ENCODE data around the gene LMBRD2. TPM values are rescaled to one million over a fixed set of nuclear protein-coding genes. Genes with fewer than 3 reads are reported as not detected.
A peak's percentile ranks its signal among the peaks of the same experiment; 100 is the strongest.

Gene LMBRD2
- polyA plus RNA-seq (1.8 to 5.0 TPM (median 4.7 TPM) in 3 replicates), polyA minus RNA-seq (3.3 to 9.2 TPM (median 7.7 TPM) in 3 replicates)
- 76.1 TPM for polyA plus RNA-seq (2011; ENCODE audit: low read depth)
- polyA plus RNA-seq (2011; cell fraction: cytosol; rRNA removed) = 1.4 and 2.4 TPM in 2 replicates
- polyA plus RNA-seq (2011; cell fraction: nucleus; rRNA removed) = 5.2 and 7.7 TPM in 2 replicates
- 2.1 and 4.8 TPM in 2 replicates for polyA plus RNA-seq (2012; ENCODE audit: low replicate concordance)
- polyA minus RNA-seq (2011; cell fraction: cytosol; rRNA and poly(A)+ RNA removed) = 3.6 TPM
- polyA minus RNA-seq (2011; cell fraction: nucleus; rRNA and poly(A)+ RNA removed) = 12.9 and 21.0 TPM in 2 replicates

GRCh38 chr5:36151434-36152323 lies at the start of gene LMBRD2, which contains the start of gene SKP2:
TSS of gene LMBRD2 (minus strand) at chr5:36151887. CDS start at chr5:36143349, 8,538 bp downstream.
TSS of gene SKP2 (plus strand) at chr5:36152111. CDS start at chr5:36152263, 152 bp downstream.
- peak within 1 kb of the TSS; percentile 72 to 95 (median 91) for H3K4me3 ChIP-seq (ENCODE audit: control insufficient read depth in 2 of 3, extremely low read depth in 1 of 3, insufficient read depth in 2 of 3, low read depth in 1 of 3, low read length in 3 of 3)
- DNase-seq (ENCODE audit: low read depth, low spot score) (peak; percentile 57), FAIRE-seq (peak; percentile 52)
- H2AFZ ChIP-seq (ENCODE audit: control insufficient read depth, low read length) = peak within 1 kb of the TSS; percentile 96
- H3K36me3 ChIP-seq (ENCODE audit: control insufficient read depth in 2 of 2, extremely low read depth in 1 of 2, insufficient read depth in 2 of 2, low read length in 2 of 2) = peaks cover 0 to 3% of the 10 kb centered on the region in 2 experiments
- no peaks in the 10 kb centered on the region for H3K9me3 ChIP-seq (ENCODE audit: control insufficient read depth, low read depth, low read length)
- H4K20me1 ChIP-seq (ENCODE audit: control insufficient read depth, extremely low read depth, insufficient read depth, low read length) = no peaks in the 10 kb centered on the region
- H3K4me1 ChIP-seq (ENCODE audit: control insufficient read depth, extremely low read depth, insufficient read depth, low read length) = peaks cover 20% of the 10 kb centered on the region
- H3K4me2 ChIP-seq (ENCODE audit: control insufficient read depth, extremely low read depth, insufficient read depth, low read depth, low read length) = peak within 1 kb of the TSS; percentile 95
- peak within 1 kb of the TSS; percentile 63 for H3K27ac ChIP-seq (ENCODE audit: control insufficient read depth, insufficient read depth, low read length)
- peaks cover 33% of the 10 kb centered on the region for H3K79me2 ChIP-seq (ENCODE audit: control insufficient read depth, insufficient read depth, low read length)
- dilution Hi-C loops (cut with MboI; ENCODE audit: extremely low pct_ligation_motif_present, low sequenced_read_pairs) = no loop called here
- H3K27me3 ChIP-seq (ENCODE audit: control insufficient read depth, extremely low read depth, insufficient read depth, low read length) = no peaks in the 10 kb centered on the region
- TF ChIP-seq EZH2 (IDR thresholded peaks at IDR 0.05; ENCODE audit: low read length) = no peak
- no peak for TF ChIP-seq CTCF (optimal IDR thresholded peaks at IDR 0.05 in 1 of 3, IDR thresholded peaks at IDR 0.05 in 1 of 3, conservative IDR thresholded peaks at IDR 0.05 in 1 of 3; ENCODE audit: extremely low read depth in 1 of 3, insufficient read depth in 2 of 3, low read length in 3 of 3)
- H3K9me1 ChIP-seq (ENCODE audit: control insufficient read depth, extremely low read depth, insufficient read depth, low read length) = no peaks in the 10 kb centered on the region
- peak within 1 kb of the TSS; percentile 78 for H3K9ac ChIP-seq (ENCODE audit: control insufficient read depth, extremely low read depth, insufficient read depth, low read length)

GRCh38 chr5:36200513-36200912 lies 48.8 kb upstream of the LMBRD2 start:
- FAIRE-seq (peak; percentile 89), DNase-seq (ENCODE audit: low read depth, low spot score) (peak; percentile 21)
- no peak overlapping the region for H3K4me2 ChIP-seq (ENCODE audit: control insufficient read depth, extremely low read depth, insufficient read depth, low read depth, low read length)
- no peaks in the 10 kb centered on the region for H3K9me3 ChIP-seq (ENCODE audit: control insufficient read depth, low read depth, low read length)
- TF ChIP-seq CTCF (optimal IDR thresholded peaks at IDR 0.05 in 1 of 3, IDR thresholded peaks at IDR 0.05 in 1 of 3, conservative IDR thresholded peaks at IDR 0.05 in 1 of 3; ENCODE audit: extremely low read depth in 1 of 3, insufficient read depth in 2 of 3, low read length in 3 of 3) = no peak
- TF ChIP-seq EZH2 (IDR thresholded peaks at IDR 0.05; ENCODE audit: low read length) = no peak
- no peaks in the 10 kb centered on the region for H3K27me3 ChIP-seq (ENCODE audit: control insufficient read depth, extremely low read depth, insufficient read depth, low read length)
- no peak overlapping the region for H3K4me3 ChIP-seq (ENCODE audit: control insufficient read depth in 2 of 3, extremely low read depth in 1 of 3, insufficient read depth in 2 of 3, low read depth in 1 of 3, low read length in 3 of 3)
- H4K20me1 ChIP-seq (ENCODE audit: control insufficient read depth, extremely low read depth, insufficient read depth, low read length) = no peaks in the 10 kb centered on the region
- no peak overlapping the region for H3K9ac ChIP-seq (ENCODE audit: control insufficient read depth, extremely low read depth, insufficient read depth, low read length)
- dilution Hi-C loops (cut with MboI; ENCODE audit: extremely low pct_ligation_motif_present, low sequenced_read_pairs) = no loop called here
- no peaks in the 10 kb centered on the region for H3K9me1 ChIP-seq (ENCODE audit: control insufficient read depth, extremely low read depth, insufficient read depth, low read length)
- H3K4me1 ChIP-seq (ENCODE audit: control insufficient read depth, extremely low read depth, insufficient read depth, low read length) = no peaks in the 10 kb centered on the region
- no peak overlapping the region for H3K27ac ChIP-seq (ENCODE audit: control insufficient read depth, insufficient read depth, low read length)
- H3K79me2 ChIP-seq (ENCODE audit: control insufficient read depth, insufficient read depth, low read length) = no peaks in the 10 kb centered on the region
- peaks cover 0 to 8% of the 10 kb centered on the region in 2 experiments for H3K36me3 ChIP-seq (ENCODE audit: control insufficient read depth in 2 of 2, extremely low read depth in 1 of 2, insufficient read depth in 2 of 2, low read length in 2 of 2)
- H2AFZ ChIP-seq (ENCODE audit: control insufficient read depth, low read length) = no peak overlapping the region

Data from keratinocyte (primary cell).